ENCODE results near the gene CMTM2. TPM values are rescaled to one million over a fixed set of nuclear protein-coding genes. Genes with fewer than 3 reads are reported as not detected.

Gene CMTM2
- total RNA-seq, 1 experiment from 2014 or later, result not detected

GRCh38 chr16:66574531-66574930, 4.7 kb upstream of the CMTM2 start:
- no peak for ATAC-seq
- Histone ChIP-seq H3K9me3 (ENCODE audit: control insufficient read depth, insufficient read depth, low read depth, low read length) (no peaks in the 10 kb centered on the region), H3K4me1 (ENCODE audit: control insufficient read depth, insufficient read depth, low read length) (no peaks in the 10 kb centered on the region; the same call in 1 of the 2 replicates), H3K27ac (ENCODE audit: low read length) (no peak overlapping the region), H3K27me3 (ENCODE audit: control insufficient read depth, insufficient read depth, low read length) (no peaks in the 10 kb centered on the region), H3K36me3 (ENCODE audit: control insufficient read depth, insufficient read depth, low read length) (no peaks in the 10 kb centered on the region), H3K4me3 (ENCODE audit: low read depth in 2 of 2, low read length in 2 of 2) (no peak overlapping the region)
- no peak for DNase-seq (ENCODE audit: low read depth, low spot score)
- ChIA-PET CTCF (no interaction called here), POLR2A (no interaction called here)
- BruUV-seq (replicated peaks), result no TSS peak
- TF ChIP-seq SIN3A (IDR thresholded peaks at IDR 0.05; ENCODE audit: borderline replicate concordance, insufficient read depth, low read depth, low read length), result no peak
- TF ChIP-seq REST (IDR thresholded peaks at IDR 0.05; ENCODE audit: insufficient read depth in 1 of 2, low read depth in 2 of 2, low read length in 1 of 2), result no peak
- TF ChIP-seq TCF7L2 (IDR thresholded peaks at IDR 0.05; ENCODE audit: low read depth, low read length), result no peak
- TF ChIP-seq POLR2AphosphoS5 (IDR thresholded peaks at IDR 0.05; ENCODE audit: low read depth, low read length), result no peak
- no peak for TF ChIP-seq CTCF (IDR thresholded peaks at IDR 0.05)
- intact Hi-C loops (cut with micrococcal nuclease; ENCODE audit: unreplicated experiment) (no loop called here), in situ Hi-C loops (cut with HindIII; ENCODE audit: low pct_unique_long_range_greater_than_20kb, low sequenced_read_pairs) (no loop called here)

GRCh38 chr16:66575060-66575459, 4.2 kb upstream of the CMTM2 start:
- no peaks in the 10 kb centered on the region for H3K27me3 ChIP-seq (ENCODE audit: control insufficient read depth, insufficient read depth, low read length)
- no peak overlapping the region for H3K27ac ChIP-seq (ENCODE audit: low read length)
- CTCF ChIA-PET, result no interaction called here
- H3K4me3 ChIP-seq (ENCODE audit: low read depth in 2 of 2, low read length in 2 of 2), result no peak overlapping the region
- in situ Hi-C loops (cut with HindIII; ENCODE audit: low pct_unique_long_range_greater_than_20kb, low sequenced_read_pairs) (no loop called here), intact Hi-C loops (cut with micrococcal nuclease; ENCODE audit: unreplicated experiment) (no loop called here)
- POLR2A ChIA-PET, result interaction anchor here (0.5 kb wide), 1 partner anchor 15 kb away, joined by 10 read pairs; no protein-coding TSS in a partner anchor
- no peak for TF ChIP-seq TCF7L2 (IDR thresholded peaks at IDR 0.05; ENCODE audit: low read depth, low read length)
- H3K36me3 ChIP-seq (ENCODE audit: control insufficient read depth, insufficient read depth, low read length), result no peaks in the 10 kb centered on the region
- BruUV-seq (replicated peaks), result no TSS peak
- ATAC-seq (no peak), DNase-seq (ENCODE audit: low read depth, low spot score) (no peak)
- no peaks in the 10 kb centered on the region for H3K4me1 ChIP-seq (ENCODE audit: control insufficient read depth, insufficient read depth, low read length)
- H3K9me3 ChIP-seq (ENCODE audit: control insufficient read depth, insufficient read depth, low read depth, low read length), result no peaks in the 10 kb centered on the region

GRCh38 chr16:66576296-66576695, 3.0 kb upstream of the CMTM2 start:
- intact Hi-C loops (cut with micrococcal nuclease; ENCODE audit: unreplicated experiment) (no loop called here), in situ Hi-C loops (cut with HindIII; ENCODE audit: low pct_unique_long_range_greater_than_20kb, low sequenced_read_pairs) (no loop called here)
- TF ChIP-seq REST (IDR thresholded peaks at IDR 0.05; ENCODE audit: insufficient read depth in 1 of 2, low read depth in 2 of 2, low read length in 1 of 2), result no peak
- TF ChIP-seq SIN3A (IDR thresholded peaks at IDR 0.05; ENCODE audit: borderline replicate concordance, insufficient read depth, low read depth, low read length), result no peak
- TF ChIP-seq POLR2AphosphoS5 (IDR thresholded peaks at IDR 0.05; ENCODE audit: low read depth, low read length), result no peak
- no peak for TF ChIP-seq CTCF (IDR thresholded peaks at IDR 0.05)
- TF ChIP-seq TCF7L2 (IDR thresholded peaks at IDR 0.05; ENCODE audit: low read depth, low read length), result no peak
- CTCF ChIA-PET, result no interaction called here
- Histone ChIP-seq H3K9me3 (ENCODE audit: control insufficient read depth, insufficient read depth, low read depth, low read length) (no peaks in the 10 kb centered on the region), H3K27me3 (ENCODE audit: control insufficient read depth, insufficient read depth, low read length) (no peaks in the 10 kb centered on the region), H3K4me3 (ENCODE audit: low read depth in 2 of 2, low read length in 2 of 2) (no peak overlapping the region), H3K36me3 (ENCODE audit: control insufficient read depth, insufficient read depth, low read length) (no peaks in the 10 kb centered on the region), H3K4me1 (ENCODE audit: control insufficient read depth, insufficient read depth, low read length) (no peaks in the 10 kb centered on the region), H3K27ac (ENCODE audit: low read length) (no peak overlapping the region)
- ATAC-seq, result no peak
- no TSS peak for BruUV-seq (replicated peaks)
- DNase-seq (ENCODE audit: low read depth, low spot score), result no peak
- POLR2A ChIA-PET, result no interaction called here

All from Panc1 (cell line).